GM19438 (cell line): ENCODE results near the gene SLC2A6.

Source experiments
- ATAC-seq: cut with Tn5 transposase; IDR thresholded peaks from one replicate; pipeline ENCODE4 v1.9.1; 2021; ENCODE audit warnings: low read depth; ENCODE audit not compliant: unreplicated experiment

SLC2A6 gene

DNA sequence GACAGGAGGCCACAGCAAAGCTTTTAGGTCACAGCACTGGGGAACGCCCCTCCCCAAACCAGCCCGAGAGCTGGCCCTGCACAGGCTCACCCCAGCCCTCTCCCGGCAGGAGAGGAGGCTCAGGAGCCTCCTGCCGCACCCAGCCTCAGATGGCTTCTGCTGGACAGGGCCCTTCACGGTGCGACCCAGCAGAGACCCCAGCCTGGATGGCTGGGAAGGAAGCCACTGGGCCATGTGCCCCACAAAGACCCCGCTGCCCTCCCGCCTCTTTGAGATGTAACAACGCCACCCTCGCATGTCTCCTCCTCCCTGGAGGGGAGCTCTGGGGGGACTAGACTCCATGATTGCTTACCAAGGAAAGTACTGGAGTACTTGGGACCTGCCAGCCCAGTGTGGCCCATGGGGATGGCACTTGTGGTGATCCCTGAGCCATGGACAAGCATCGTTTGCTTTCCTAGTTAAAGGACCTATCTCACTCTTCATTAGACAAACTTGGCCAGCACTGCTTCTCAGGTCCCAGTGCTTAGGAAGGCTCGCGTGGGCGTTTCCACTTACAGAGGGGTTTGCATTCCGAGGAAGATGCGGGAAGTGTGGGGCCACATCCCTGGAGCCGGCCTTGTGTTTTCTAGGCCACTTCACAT, 36.8 kb upstream of the SLC2A6 start:
- ATAC-seq, result no peak

DNA sequence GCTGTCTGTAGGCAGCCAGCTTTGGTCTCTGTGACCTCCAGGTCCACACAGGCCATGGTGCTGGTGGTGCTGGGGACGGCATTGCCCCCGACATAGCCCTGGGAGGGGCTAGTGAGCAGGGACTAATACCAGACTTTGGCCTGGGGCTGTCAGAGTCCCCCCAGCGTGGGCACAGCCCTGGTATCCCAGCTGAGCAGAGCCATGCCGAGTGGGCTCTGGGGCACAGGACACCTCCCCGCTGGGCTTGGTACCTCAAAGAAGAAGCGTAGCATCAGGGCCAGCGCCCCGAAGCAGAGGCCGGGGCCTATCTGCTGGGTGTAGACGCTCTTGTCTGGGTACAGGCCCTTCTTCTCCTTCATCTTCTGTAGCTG, 36.3 kb upstream of the SLC2A6 start:
- ATAC-seq, result no peak

GRCh38 chr9:133514460-133515239, 35.8 kb upstream of the SLC2A6 start:
- ATAC-seq, result no peak

DNA sequence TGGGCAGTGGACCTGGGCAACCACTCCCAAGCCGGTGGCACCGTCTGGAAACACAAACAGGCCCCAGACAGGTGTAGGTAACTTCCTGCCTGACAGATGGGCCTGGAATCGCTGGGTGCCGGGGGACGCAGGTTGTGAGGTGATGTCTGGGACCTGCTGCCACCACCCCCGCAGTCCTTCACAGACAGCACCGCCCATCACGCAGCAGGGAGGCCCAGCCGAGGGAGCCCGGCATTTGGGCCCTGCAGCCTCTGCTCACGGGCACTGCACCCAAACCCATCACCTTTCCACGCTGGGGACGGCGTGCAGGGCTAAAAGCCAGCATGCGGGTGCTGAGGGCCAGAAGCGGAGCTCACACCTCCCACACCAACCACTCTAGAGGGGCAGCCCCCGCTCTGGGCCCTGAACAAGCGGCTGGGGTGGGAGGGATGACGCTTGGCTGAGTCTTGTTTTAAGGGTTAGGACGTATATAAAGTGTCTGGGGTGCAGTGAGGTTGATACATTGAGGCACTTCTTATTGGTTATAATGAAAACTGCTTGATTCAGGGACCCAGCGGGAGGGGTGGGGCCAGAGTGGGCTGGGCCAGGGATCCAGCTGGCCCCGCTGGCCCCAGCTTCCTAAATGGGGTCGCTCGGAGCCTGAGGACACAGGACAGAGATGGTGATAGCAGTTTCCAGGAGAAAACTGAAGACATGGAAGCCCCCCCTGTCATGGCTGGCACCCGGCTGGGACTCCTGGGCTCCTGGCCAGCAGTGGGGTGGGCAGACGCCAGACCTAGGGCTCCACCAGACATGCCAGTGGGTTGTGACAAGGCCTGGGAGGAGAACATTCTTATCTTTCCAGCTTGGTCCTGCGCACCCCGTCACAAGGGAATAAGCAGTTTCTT, 34.6 kb upstream of the SLC2A6 start:
- no peak for ATAC-seq

- no peak for ATAC-seq
These were observed 33.6 kb upstream of the SLC2A6 start for GRCh38 chr9:133512253-133513213.

GRCh38 chr9:133511607-133512006, 32.7 kb upstream of the SLC2A6 start:
- no peak for ATAC-seq

- ATAC-seq, result no peak
These were observed 32.1 kb upstream of the SLC2A6 start for GRCh38 chr9:133510926-133511505.

DNA sequence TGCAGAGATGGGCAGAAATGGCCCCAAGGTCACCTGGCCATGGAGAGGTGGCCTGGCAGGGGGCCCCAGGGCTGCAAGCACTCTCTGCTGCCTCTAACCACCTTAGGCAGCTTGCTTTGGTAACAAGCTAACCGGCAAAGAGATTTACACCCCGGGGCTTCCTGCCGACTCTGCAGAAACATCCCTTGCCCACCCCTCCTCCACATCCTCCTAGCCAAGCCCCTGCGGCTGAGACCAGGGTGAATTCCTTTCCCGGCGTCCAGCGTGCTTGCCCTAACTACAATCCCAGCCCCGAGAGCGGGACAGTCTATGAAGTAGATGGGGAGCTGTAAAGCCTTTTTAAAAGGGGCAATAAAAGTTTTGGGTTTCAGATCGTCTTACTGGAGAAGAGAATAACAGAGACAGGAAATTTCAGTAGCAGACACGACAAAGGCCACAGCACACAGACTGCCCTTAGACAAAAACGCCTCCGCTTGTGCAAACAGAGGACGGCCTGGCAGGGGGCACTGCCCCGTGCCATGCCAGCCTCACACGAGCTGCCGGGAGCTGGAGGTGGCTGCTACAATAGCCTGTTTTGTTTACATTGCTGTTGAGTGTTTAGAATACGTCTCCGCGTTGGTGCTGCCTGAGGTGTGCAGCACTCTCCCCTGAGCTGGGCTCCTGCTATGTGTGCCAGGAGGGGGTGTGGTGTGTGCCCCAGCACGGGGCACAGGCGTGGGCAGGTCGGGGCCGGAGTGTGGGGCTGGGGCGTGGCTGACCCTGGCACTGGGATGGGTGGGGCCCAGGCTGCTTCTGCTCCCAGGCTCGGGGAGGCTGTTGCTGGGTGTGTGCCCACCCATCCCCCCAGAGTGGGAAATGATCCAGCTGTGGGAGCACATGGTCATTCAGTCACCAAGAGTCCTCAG, 30.5 kb upstream of the SLC2A6 start:
- no peak for ATAC-seq

GRCh38 chr9:133508046-133508445, 29.1 kb upstream of the SLC2A6 start:
- no peak for ATAC-seq

DNA sequence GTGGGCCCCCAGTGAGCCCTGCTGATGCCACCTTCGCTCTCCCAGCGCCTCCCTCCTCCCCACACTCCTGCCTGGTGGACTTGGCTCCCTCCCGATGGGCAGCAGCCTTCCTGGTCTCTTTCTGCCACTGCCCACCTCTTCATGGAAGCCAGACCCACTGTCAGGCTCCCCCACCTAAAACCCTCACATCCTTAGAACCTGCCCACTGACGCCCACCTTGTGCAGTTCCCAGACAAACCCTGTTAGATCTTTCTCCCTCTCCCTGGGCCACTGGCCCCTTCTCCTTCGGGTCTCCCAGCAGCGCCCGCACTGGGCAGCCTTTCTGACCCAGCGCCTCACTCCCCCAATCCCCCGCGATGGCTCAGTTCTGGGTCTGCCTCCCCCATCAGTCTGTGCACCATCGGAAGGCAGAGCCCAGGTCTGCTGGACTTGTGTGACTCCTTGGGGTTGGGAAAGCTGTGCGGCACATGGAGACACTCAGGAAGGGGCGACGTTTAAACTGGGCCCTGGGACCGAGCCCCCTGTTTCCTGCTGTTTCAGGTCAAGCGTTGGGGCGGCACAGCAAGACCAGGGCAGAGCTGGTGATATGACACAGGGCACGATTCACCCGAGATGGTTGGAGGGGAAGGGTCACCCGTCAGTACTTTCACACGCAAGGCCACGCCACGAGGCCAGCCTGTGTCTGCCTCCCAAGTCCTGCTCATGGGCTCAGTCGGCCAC, 28.5 kb upstream of the SLC2A6 start:
- no peak for ATAC-seq

DNA sequence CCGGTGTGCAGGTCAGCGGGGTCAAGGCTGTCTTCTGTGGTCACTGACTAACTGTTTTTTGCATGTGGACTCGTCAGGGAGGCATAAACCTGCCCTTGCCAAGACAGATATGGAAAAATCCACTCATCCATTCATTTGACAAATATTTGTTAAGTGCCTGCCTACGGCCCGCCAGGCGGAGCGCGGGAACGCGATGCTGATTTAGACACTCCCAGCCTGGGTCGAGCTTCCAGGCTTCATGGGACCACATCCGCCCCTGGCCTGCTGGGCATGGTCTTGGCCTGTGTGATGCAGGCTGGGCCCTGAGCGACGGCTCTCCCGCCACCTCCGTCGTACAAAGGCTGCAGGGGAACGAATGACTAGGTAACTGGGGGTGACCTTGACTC, 27.7 kb upstream of the SLC2A6 start:
- no peak for ATAC-seq

GRCh38 chr9:133505901-133506652, 27.2 kb upstream of the SLC2A6 start:
- ATAC-seq, result no peak

GRCh38 chr9:133505186-133505830, 26.4 kb upstream of the SLC2A6 start:
- ATAC-seq, result no peak

DNA sequence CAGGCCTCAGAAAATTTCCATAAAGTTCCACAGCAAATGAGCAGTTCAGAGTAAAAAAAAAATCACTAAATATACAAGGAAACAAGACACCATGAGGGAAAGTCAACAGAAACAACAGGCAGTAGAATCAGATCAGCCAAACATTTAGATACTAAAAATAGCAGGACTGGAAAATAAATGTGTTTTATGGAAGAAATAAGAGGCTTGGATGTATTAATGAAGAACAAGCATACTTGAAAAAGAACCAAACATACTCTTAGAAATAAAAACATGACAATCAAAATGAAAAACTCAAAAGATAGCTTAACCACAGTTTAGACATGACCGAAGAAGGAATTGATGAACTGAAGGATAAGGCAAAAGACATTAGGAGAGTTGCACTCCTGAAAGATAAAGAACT, 23.2 kb upstream of the SLC2A6 start:
- ATAC-seq, result no peak

DNA sequence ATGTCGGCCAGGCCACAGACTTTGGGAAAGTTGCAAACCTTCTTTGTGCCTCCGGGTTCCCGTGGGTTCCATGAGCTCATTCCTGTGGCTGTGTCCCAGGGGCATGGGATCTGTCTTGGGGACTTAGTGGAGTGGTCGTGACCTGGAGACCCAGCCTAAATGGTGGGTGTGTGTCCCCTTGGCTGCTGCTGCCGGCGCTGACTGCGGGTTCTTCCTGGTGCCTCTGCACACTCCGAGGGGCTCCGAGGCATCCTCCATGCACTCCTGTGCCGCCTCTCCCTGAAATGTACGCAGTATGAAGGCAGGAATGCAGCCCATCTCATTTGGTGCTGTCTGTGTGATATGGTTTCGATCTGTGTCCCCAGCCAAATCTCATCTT, 21.0 kb upstream of the SLC2A6 start:
- ATAC-seq, result no peak

DNA sequence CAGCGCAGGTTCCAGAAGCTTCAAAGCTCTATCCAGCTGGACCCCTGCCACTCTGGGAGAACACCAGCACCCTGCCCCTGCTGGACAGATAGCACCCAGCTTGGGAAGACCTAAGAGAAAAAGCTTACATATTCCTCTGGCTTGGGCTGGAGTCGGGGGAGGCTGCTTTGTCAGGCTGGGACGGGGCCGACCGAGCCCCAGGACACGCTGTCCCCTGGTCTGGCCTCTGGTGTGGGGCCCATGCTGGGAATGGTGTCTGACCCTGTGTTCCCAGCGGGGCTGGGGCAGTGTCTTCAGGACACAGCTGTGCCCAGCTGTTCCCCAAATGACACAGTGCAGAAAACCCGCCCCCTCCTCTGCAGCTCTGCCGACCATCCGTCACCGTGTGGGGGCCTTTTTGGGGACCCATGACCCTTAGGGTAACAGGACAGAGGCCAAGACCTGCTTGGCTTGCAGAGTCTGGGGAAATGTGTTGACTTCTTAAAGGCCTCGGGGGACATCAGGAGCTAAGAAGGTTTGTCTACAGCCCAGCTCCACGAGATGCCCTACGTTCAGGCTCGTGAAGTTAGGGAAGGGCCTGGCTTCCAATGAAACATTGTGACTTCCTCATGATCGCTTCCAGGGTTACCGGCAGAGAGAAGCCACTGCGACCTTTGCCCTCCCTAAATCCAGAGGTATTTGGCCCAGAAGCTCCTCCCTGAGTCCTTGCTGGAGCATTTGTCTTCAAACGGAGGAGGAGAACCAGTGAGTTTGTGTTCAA, 20.4 kb upstream of the SLC2A6 start:
- no peak for ATAC-seq
